ENCODE data around the gene SMARCD3. TPM values are rescaled to one million over a fixed set of nuclear protein-coding genes. Genes with fewer than 3 reads are reported as not detected.

SMARCD3 gene
- total and polyA plus RNA-seq, 2 experiments from 2014 or later: 3.3 to 4.0 TPM

DNA sequence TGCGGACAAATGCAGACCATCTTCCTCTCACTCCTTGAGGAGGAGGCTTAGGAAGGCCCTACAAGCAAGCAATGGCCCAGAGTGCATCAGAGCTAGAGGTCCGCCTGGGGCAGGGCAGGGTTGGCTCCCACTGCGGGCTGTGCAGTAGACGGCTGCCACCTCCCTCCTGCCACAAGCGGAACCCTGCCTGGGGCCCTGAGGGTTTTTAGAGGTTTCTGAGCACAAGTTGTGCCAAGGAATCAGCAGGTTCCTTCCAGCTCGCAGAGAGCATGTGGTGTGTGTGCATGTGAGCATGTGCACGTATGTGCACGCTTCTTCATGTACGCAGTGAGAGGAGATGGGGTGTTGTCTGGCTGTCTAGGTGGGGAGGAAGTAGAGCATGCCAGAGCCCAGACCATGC lies 25.9 kb upstream of the SMARCD3 start:
- DNase-seq (ENCODE audit: low spot score) (no peak), ATAC-seq (no peak)
- Histone ChIP-seq H2AFZ (no peak overlapping the region), H4K20me1 (replicated peaks; ENCODE audit: insufficient read depth) (no peaks in the 10 kb centered on the region), H3K36me3 (ENCODE audit: insufficient read depth) (no peaks in the 10 kb centered on the region), H3K4me3 (no peak overlapping the region), H3K27ac (ENCODE audit: low read depth) (no peak overlapping the region), H3K27me3 (ENCODE audit: insufficient read depth) (peaks cover 21% of the 10 kb centered on the region), H3F3A (replicated peaks; ENCODE audit: low read depth) (no peaks in the 10 kb centered on the region), H3K9me2 (ENCODE audit: insufficient read depth) (no peaks in the 10 kb centered on the region), H3K4me1 (ENCODE audit: insufficient read depth) (peaks cover 6% of the 10 kb centered on the region; the same call in 1 of the 2 replicates), H3K79me2 (replicated peaks; ENCODE audit: insufficient read depth) (no peaks in the 10 kb centered on the region), H3K4me2 (no peak overlapping the region)
- Mint-ChIP-seq H3K4me1 (peaks cover 14% of the 10 kb centered on the region; the same call in 2 of the 3 replicates), H3K4me3 (no peak overlapping the region), H3K27ac (no peak overlapping the region), H3K36me3 (ENCODE audit: low read depth) (no peaks in the 10 kb centered on the region), H3K27me3 (ENCODE audit: insufficient read depth, low read depth, poor library complexity) (peaks cover 26% of the 10 kb centered on the region), H3K9me3 (no peaks in the 10 kb centered on the region)
- TF ChIP-seq, protein P1, sequence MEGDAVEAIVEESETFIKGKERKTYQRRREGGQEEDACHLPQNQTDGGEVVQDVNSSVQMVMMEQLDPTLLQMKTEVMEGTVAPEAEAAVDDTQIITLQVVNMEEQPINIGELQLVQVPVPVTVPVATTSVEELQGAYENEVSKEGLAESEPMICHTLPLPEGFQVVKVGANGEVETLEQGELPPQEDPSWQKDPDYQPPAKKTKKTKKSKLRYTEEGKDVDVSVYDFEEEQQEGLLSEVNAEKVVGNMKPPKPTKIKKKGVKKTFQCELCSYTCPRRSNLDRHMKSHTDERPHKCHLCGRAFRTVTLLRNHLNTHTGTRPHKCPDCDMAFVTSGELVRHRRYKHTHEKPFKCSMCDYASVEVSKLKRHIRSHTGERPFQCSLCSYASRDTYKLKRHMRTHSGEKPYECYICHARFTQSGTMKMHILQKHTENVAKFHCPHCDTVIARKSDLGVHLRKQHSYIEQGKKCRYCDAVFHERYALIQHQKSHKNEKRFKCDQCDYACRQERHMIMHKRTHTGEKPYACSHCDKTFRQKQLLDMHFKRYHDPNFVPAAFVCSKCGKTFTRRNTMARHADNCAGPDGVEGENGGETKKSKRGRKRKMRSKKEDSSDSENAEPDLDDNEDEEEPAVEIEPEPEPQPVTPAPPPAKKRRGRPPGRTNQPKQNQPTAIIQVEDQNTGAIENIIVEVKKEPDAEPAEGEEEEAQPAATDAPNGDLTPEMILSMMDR (conservative IDR thresholded peaks at IDR 0.05; ENCODE audit: low read depth in 2 of 2): no peak
- TF ChIP-seq STAT1 (IDR thresholded peaks at IDR 0.05; ENCODE audit: unreplicated experiment): no peak
- TF ChIP-seq CREB1 (CRISPR knock-in tag; IDR thresholded peaks at IDR 0.05; ENCODE audit: low read depth): no peak
- no peak for TF ChIP-seq ZNF331 (CRISPR knock-in tag; IDR thresholded peaks at IDR 0.05; ENCODE audit: low read depth)
- no peak for TF ChIP-seq JUNB (IDR thresholded peaks at IDR 0.05; ENCODE audit: unreplicated experiment)
- no peak for TF ChIP-seq POLR2AphosphoS5 (IDR thresholded peaks at IDR 0.05; ENCODE audit: low read depth)
- no peak for TF ChIP-seq NANOG (IDR thresholded peaks at IDR 0.05; ENCODE audit: borderline replicate concordance)

DNA sequence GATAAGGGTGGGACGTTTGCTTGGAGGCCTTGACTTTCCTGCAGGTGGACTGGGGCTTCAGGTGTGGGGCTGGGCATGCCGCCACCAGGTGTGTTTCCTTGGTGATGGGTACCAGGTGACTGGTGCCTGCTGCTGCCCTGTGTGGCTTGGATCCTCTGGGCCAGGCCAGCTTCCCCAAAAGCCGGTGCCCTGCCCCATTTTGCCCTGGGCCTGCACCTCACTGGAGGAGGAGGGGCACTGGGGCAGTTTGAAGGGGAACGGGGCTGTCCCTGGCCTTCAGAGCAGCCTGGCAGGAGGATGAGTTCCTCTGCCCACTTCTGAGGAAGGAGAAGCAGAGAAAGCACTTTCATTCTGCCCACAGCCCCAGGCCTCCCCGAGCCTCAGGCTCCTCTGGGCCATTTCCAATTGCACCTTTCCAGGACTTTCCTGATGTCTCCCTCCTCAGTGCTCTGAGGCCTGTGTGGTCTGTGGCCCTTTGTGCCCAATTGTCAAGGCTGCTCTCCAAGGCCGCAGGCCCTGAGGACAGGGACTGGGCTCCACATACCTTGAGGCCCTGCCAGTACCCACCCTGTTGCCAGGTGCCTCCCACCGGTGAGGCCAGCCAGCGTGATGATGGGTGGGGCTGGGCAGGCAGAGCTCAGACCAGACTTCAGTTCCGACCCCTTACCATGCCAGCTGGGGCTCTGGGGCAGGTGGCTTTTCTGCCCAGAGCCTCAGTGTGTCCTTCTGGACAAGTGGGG lies 25.3 kb upstream of the SMARCD3 start:
- ATAC-seq: no peak
- Mint-ChIP-seq H3K36me3 (ENCODE audit: low read depth) (no peaks in the 10 kb centered on the region), H3K27me3 (ENCODE audit: insufficient read depth, low read depth, poor library complexity) (peaks cover 26% of the 10 kb centered on the region)
- TF ChIP-seq ZNF331 (CRISPR knock-in tag; IDR thresholded peaks at IDR 0.05; ENCODE audit: low read depth) (no peak), POLR2AphosphoS5 (IDR thresholded peaks at IDR 0.05; ENCODE audit: low read depth) (no peak), JUNB (IDR thresholded peaks at IDR 0.05; ENCODE audit: unreplicated experiment) (no peak), EZH2 (IDR thresholded peaks at IDR 0.05; ENCODE audit: low read depth, unreplicated experiment) (no peak), STAT1 (IDR thresholded peaks at IDR 0.05; ENCODE audit: unreplicated experiment) (no peak), EZH2phosphoT487 (IDR thresholded peaks at IDR 0.05; ENCODE audit: unreplicated experiment) (no peak), CREB1 (CRISPR knock-in tag; IDR thresholded peaks at IDR 0.05; ENCODE audit: low read depth) (no peak), ZNF114 (CRISPR knock-in tag; IDR thresholded peaks at IDR 0.05) (no peak), NANOG (IDR thresholded peaks at IDR 0.05; ENCODE audit: borderline replicate concordance) (no peak)
- TF ChIP-seq, protein P2, sequence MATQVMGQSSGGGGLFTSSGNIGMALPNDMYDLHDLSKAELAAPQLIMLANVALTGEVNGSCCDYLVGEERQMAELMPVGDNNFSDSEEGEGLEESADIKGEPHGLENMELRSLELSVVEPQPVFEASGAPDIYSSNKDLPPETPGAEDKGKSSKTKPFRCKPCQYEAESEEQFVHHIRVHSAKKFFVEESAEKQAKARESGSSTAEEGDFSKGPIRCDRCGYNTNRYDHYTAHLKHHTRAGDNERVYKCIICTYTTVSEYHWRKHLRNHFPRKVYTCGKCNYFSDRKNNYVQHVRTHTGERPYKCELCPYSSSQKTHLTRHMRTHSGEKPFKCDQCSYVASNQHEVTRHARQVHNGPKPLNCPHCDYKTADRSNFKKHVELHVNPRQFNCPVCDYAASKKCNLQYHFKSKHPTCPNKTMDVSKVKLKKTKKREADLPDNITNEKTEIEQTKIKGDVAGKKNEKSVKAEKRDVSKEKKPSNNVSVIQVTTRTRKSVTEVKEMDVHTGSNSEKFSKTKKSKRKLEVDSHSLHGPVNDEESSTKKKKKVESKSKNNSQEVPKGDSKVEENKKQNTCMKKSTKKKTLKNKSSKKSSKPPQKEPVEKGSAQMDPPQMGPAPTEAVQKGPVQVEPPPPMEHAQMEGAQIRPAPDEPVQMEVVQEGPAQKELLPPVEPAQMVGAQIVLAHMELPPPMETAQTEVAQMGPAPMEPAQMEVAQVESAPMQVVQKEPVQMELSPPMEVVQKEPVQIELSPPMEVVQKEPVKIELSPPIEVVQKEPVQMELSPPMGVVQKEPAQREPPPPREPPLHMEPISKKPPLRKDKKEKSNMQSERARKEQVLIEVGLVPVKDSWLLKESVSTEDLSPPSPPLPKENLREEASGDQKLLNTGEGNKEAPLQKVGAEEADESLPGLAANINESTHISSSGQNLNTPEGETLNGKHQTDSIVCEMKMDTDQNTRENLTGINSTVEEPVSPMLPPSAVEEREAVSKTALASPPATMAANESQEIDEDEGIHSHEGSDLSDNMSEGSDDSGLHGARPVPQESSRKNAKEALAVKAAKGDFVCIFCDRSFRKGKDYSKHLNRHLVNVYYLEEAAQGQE (IDR thresholded peaks at IDR 0.05; ENCODE audit: unreplicated experiment): no peak
- TF ChIP-seq, protein P1 (conservative IDR thresholded peaks at IDR 0.05; ENCODE audit: low read depth in 2 of 2): no peak
- TF ChIP-seq, protein P3, sequence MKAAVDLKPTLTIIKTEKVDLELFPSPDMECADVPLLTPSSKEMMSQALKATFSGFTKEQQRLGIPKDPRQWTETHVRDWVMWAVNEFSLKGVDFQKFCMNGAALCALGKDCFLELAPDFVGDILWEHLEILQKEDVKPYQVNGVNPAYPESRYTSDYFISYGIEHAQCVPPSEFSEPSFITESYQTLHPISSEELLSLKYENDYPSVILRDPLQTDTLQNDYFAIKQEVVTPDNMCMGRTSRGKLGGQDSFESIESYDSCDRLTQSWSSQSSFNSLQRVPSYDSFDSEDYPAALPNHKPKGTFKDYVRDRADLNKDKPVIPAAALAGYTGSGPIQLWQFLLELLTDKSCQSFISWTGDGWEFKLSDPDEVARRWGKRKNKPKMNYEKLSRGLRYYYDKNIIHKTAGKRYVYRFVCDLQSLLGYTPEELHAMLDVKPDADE (IDR thresholded peaks at IDR 0.05): no peak

More for the DNA sequence above, 25.3 kb upstream of the SMARCD3 start:
- no peaks in the 10 kb centered on the region for H3K9me2 ChIP-seq (ENCODE audit: insufficient read depth)
- Mint-ChIP-seq H3K4me3 (no peak overlapping the region), H3K9me3 (no peaks in the 10 kb centered on the region), H3K27ac (no peak overlapping the region), H3K4me1 (peaks cover 14% of the 10 kb centered on the region; the same call in 2 of the 3 replicates)
- no peak overlapping the region for H3K4me2 ChIP-seq
- DNase-seq (ENCODE audit: low spot score): no peak
- no peaks in the 10 kb centered on the region for H4K20me1 ChIP-seq (replicated peaks; ENCODE audit: insufficient read depth)
- no peaks in the 10 kb centered on the region for H3K36me3 ChIP-seq (ENCODE audit: insufficient read depth)
- no peak overlapping the region for H2AFZ ChIP-seq
- no peak overlapping the region for H3K27ac ChIP-seq (ENCODE audit: low read depth)
- H3K4me3 ChIP-seq: no peak overlapping the region
- no peaks in the 10 kb centered on the region for H3F3A ChIP-seq (replicated peaks; ENCODE audit: low read depth)
- H3K4me1 ChIP-seq (ENCODE audit: insufficient read depth): peaks cover 6% of the 10 kb centered on the region; the same call in 1 of the 2 replicates
- H3K79me2 ChIP-seq (replicated peaks; ENCODE audit: insufficient read depth): no peaks in the 10 kb centered on the region
- H3K27me3 ChIP-seq (ENCODE audit: insufficient read depth): peaks cover 21% of the 10 kb centered on the region

Measured in GM23338 (cell line).